Karpas-422 (cell line): ENCODE results near the gene LRRC8D. TPM values are rescaled to one million over a fixed set of nuclear protein-coding genes. Genes with fewer than 3 reads are reported as not detected.
A peak's percentile ranks its signal among the peaks of the same experiment; 100 is the strongest.

Experiments used
- DNase-seq: peaks from one replicate; pipeline ENCODE4 v3.0.0-alpha.2; 2015
- H2AFZ ChIP-seq: fragments of 200-600 bp; sonication (generic); 2 replicates; pipeline ENCODE4 v1.6.1; 2014; ENCODE audit warnings: antibody characterized with exemption, low read length, mixed read lengths
- H3K27ac ChIP-seq: fragments of 200-600 bp; sonication (generic); 2 replicates; pipeline ENCODE4 v1.5.1; 2014; ENCODE audit warnings: mild to moderate bottlenecking, low read length, moderate library complexity
- H3K27me3 ChIP-seq: fragments of 200-600 bp; sonication (generic); 2 replicates; pipeline ENCODE4 v1.6.1; 2014; ENCODE audit warnings: low read length, mixed read lengths
- H3K36me3 ChIP-seq: fragments of 200-600 bp; sonication (generic); 2 replicates; pipeline ENCODE4 v1.6.1; 2014; ENCODE audit warnings: low read length, mixed read lengths; ENCODE audit not compliant: insufficient read depth
- H3K4me1 ChIP-seq: fragments of 200-600 bp; sonication (generic); 2 replicates; pipeline ENCODE4 v1.6.1; 2014; ENCODE audit warnings: mild to moderate bottlenecking, low read length, mixed read lengths
- H3K4me2 ChIP-seq: fragments of 200-600 bp; sonication (generic); 2 replicates; pipeline ENCODE4 v1.6.1; 2014; ENCODE audit warnings: low read length, low read depth, mild to moderate bottlenecking; ENCODE audit not compliant: poor library complexity, severe bottlenecking
- H3K4me3 ChIP-seq: fragments of 200-600 bp; sonication (generic); 2 replicates; pipeline ENCODE4 v1.5.1; 2014; ENCODE audit warnings: mild to moderate bottlenecking, antibody characterized with exemption, low read length, mixed read lengths
- H3K79me2 ChIP-seq: fragments of 200-600 bp; sonication (generic); 2 replicates; pipeline ENCODE4 v1.6.1; 2014; ENCODE audit warnings: mild to moderate bottlenecking, low read length, mixed read lengths
- H3K9ac ChIP-seq: fragments of 200-600 bp; sonication (generic); 2 replicates; pipeline ENCODE4 v1.6.0; 2014; ENCODE audit warnings: low read length
- H3K9me2 ChIP-seq: fragments of 200-600 bp; sonication (generic), shearing (Covaris generic); replicated peaks from 2 replicates; pipeline ENCODE4 v1.6.0; 2014; ENCODE audit warnings: mild to moderate bottlenecking, low read length, moderate library complexity; ENCODE audit not compliant: insufficient read depth
- H3K9me3 ChIP-seq: fragments of 300-700, 200-600 bp; sonication (generic); 2 replicates; pipeline ENCODE4 v1.6.1; 2014; ENCODE audit warnings: low read length, mixed read lengths
- H4K20me1 ChIP-seq: fragments of 200-600 bp; sonication (generic); 2 replicates; pipeline ENCODE4 v1.6.1; 2014; ENCODE audit warnings: mild to moderate bottlenecking, antibody characterized with exemption, low read length, low read depth; ENCODE audit not compliant: insufficient read depth
- total RNA-seq: library from RNA; depleted of rRNA; stranded (reverse); fragments of >200 nt; shearing (Covaris generic); gene quantifications from 2 replicates; pipeline ENCODE4 v1.2.3, GENCODE V29; 2014; ENCODE audit warnings: low replicate concordance

The LRRC8D gene
- total RNA-seq, 1 experiment from 2014 or later, result 48.9 TPM

GRCh38 chr1:89841507-89841906, 20.7 kb downstream of the LRRC8D start:
- Histone ChIP-seq H3K4me1 (peaks cover 48% of the 10 kb centered on the region), H3K79me2 (peaks cover 31% of the 10 kb centered on the region), H4K20me1 (no peaks in the 10 kb centered on the region), H3K9ac (no peak overlapping the region), H2AFZ (no peak overlapping the region), H3K9me3 (no peaks in the 10 kb centered on the region), H3K9me2 (no peaks in the 10 kb centered on the region), H3K27ac (no peak overlapping the region), H3K36me3 (no peaks in the 10 kb centered on the region), H3K4me2 (no peak overlapping the region), H3K4me3 (no peak overlapping the region), H3K27me3 (no peaks in the 10 kb centered on the region)
- DNase-seq, result no peak

- Histone ChIP-seq H2AFZ (peak overlapping the region; percentile 81), H3K27me3 (no peaks in the 10 kb centered on the region), H3K36me3 (peaks cover 2% of the 10 kb centered on the region; the same call in 1 of the 2 replicates), H3K9ac (peak overlapping the region; percentile 86), H4K20me1 (no peaks in the 10 kb centered on the region), H3K9me2 (no peaks in the 10 kb centered on the region), H3K27ac (peak overlapping the region; percentile 84), H3K4me1 (peaks cover 52% of the 10 kb centered on the region), H3K79me2 (peaks cover 43% of the 10 kb centered on the region), H3K4me2 (peak overlapping the region; percentile 90), H3K4me3 (peak overlapping the region; percentile 84), H3K9me3 (no peaks in the 10 kb centered on the region)
- DNase-seq, result no peak
Measured at GRCh38 chr1:89842567-89843272, 21.9 kb downstream of the LRRC8D start.

- no peaks in the 10 kb centered on the region for H3K9me3 ChIP-seq
- H3K4me2 ChIP-seq, result peak overlapping the region; percentile 90
- H3K27me3 ChIP-seq, result no peaks in the 10 kb centered on the region
- peak; percentile 91 for DNase-seq
- peak overlapping the region; percentile 86 for H3K9ac ChIP-seq
- H3K79me2 ChIP-seq, result peaks cover 51% of the 10 kb centered on the region
- peak overlapping the region; percentile 81 for H2AFZ ChIP-seq
- H3K27ac ChIP-seq, result peak overlapping the region; percentile 84
- no peaks in the 10 kb centered on the region for H4K20me1 ChIP-seq
- H3K36me3 ChIP-seq, result peaks cover 9% of the 10 kb centered on the region
- H3K9me2 ChIP-seq, result no peaks in the 10 kb centered on the region
- H3K4me1 ChIP-seq, result peaks cover 56% of the 10 kb centered on the region
- H3K4me3 ChIP-seq, result peak overlapping the region; percentile 84
Measured at GRCh38 chr1:89843273-89844130, 22.7 kb downstream of the LRRC8D start.

- no peaks in the 10 kb centered on the region for H3K9me2 ChIP-seq
- H3K4me3 ChIP-seq, result peak overlapping the region; percentile 84
- H3K27ac ChIP-seq, result peak overlapping the region; percentile 84
- H3K36me3 ChIP-seq, result peaks cover 14% of the 10 kb centered on the region
- no peak overlapping the region for H2AFZ ChIP-seq
- peak overlapping the region; percentile 86 for H3K9ac ChIP-seq
- H3K4me1 ChIP-seq, result peaks cover 58% of the 10 kb centered on the region
- peak overlapping the region; percentile 90 for H3K4me2 ChIP-seq
- no peaks in the 10 kb centered on the region for H3K9me3 ChIP-seq
- H3K79me2 ChIP-seq, result peaks cover 59% of the 10 kb centered on the region
- H3K27me3 ChIP-seq, result no peaks in the 10 kb centered on the region
- peak; percentile 78 for DNase-seq
- no peaks in the 10 kb centered on the region for H4K20me1 ChIP-seq
Measured at GRCh38 chr1:89844241-89844807, 23.5 kb downstream of the LRRC8D start.

GRCh38 chr1:89844860-89845259, 24.0 kb downstream of the LRRC8D start:
- no peak for DNase-seq
- H2AFZ ChIP-seq, result no peak overlapping the region
- H3K27ac ChIP-seq, result peak overlapping the region; percentile 84
- peaks cover 19% of the 10 kb centered on the region for H3K36me3 ChIP-seq
- peaks cover 65% of the 10 kb centered on the region for H3K79me2 ChIP-seq
- H3K9me3 ChIP-seq, result no peaks in the 10 kb centered on the region
- no peaks in the 10 kb centered on the region for H4K20me1 ChIP-seq
- H3K4me1 ChIP-seq, result peaks cover 63% of the 10 kb centered on the region
- H3K4me2 ChIP-seq, result peak overlapping the region; percentile 90
- H3K9me2 ChIP-seq, result no peaks in the 10 kb centered on the region
- no peaks in the 10 kb centered on the region for H3K27me3 ChIP-seq
- peak overlapping the region; percentile 86 for H3K9ac ChIP-seq
- peak overlapping the region; percentile 84 for H3K4me3 ChIP-seq

- H3K27me3 ChIP-seq, result no peaks in the 10 kb centered on the region
- no peaks in the 10 kb centered on the region for H4K20me1 ChIP-seq
- H3K9ac ChIP-seq, result no peak overlapping the region; the same call in 1 of the 2 replicates
- H3K79me2 ChIP-seq, result peaks cover 89% of the 10 kb centered on the region
- peak overlapping the region; percentile 48 for H3K4me2 ChIP-seq
- H3K4me3 ChIP-seq, result 0 out of 2 replicates have a peak overlapping the region, but pooled peaks have one; percentile 14
- H3K27ac ChIP-seq, result peak overlapping the region; percentile 63
- no peaks in the 10 kb centered on the region for H3K9me2 ChIP-seq
- no peak for DNase-seq
- H2AFZ ChIP-seq, result no peak overlapping the region
- H3K9me3 ChIP-seq, result no peaks in the 10 kb centered on the region
- peaks cover 62% of the 10 kb centered on the region for H3K4me1 ChIP-seq
- peaks cover 37% of the 10 kb centered on the region for H3K36me3 ChIP-seq
Measured at GRCh38 chr1:89847191-89847729, 26.4 kb downstream of the LRRC8D start.

GRCh38 chr1:89850844-89851415, 30.1 kb downstream of the LRRC8D start:
- Histone ChIP-seq H3K79me2 (peaks cover 100% of the 10 kb centered on the region), H2AFZ (no peak overlapping the region), H3K27me3 (no peaks in the 10 kb centered on the region), H3K9me2 (no peaks in the 10 kb centered on the region), H3K4me3 (no peak overlapping the region), H3K4me1 (peaks cover 64% of the 10 kb centered on the region), H3K4me2 (no peak overlapping the region), H4K20me1 (no peaks in the 10 kb centered on the region), H3K36me3 (peaks cover 43% of the 10 kb centered on the region), H3K9ac (no peak overlapping the region), H3K9me3 (no peaks in the 10 kb centered on the region), H3K27ac (no peak overlapping the region)
- no peak for DNase-seq
